Stimulated activated CD4-positive, alpha-beta T cell treated with anti-CD3 and anti-CD28 coated beads, TNF-alpha, amount 100 ng/mL, for 1 hour (primary cell): ENCODE measurements around the gene SGSM2.
"Not testable (repeated sequence)": the region's sequence is repeated elsewhere in the genome, so short reads cannot be mapped to it uniquely, and the experiment has no call there.

Experiments
- DNase-seq, 3 donors: peaks; one replicate each; pipeline ENCODE4 v3.0.0-alpha.2; 2020; ENCODE audit warnings: low read depth in 3 of 3, low spot score in 1 of 3

Gene SGSM2

GRCh38 chr17:2336852-2337543, at the start of gene SGSM2:
Gene SGSM2 (plus strand): TSS chr17:2337501. CDS start chr17:2337689, 188 bp downstream.
- DNase-seq = peak; percentile 30 to 60 (median 31)

- DNase-seq = no peak
These were observed 47.3 kb upstream of the SGSM2 start for GRCh38 chr17:2289878-2290478.

- no peak for DNase-seq
These were observed 45.2 kb upstream of the SGSM2 start for GRCh38 chr17:2292100-2292499.

- no peak for DNase-seq
These were observed 41.7 kb upstream of the SGSM2 start for GRCh38 chr17:2295575-2295974.

- DNase-seq = no peak
These were observed 40.3 kb upstream of the SGSM2 start for GRCh38 chr17:2297023-2297422.

GRCh38 chr17:2299136-2299535, 38.2 kb upstream of the SGSM2 start:
- DNase-seq = no peak

- no peak for DNase-seq
These were observed 37.5 kb upstream of the SGSM2 start for GRCh38 chr17:2299756-2300155.

GRCh38 chr17:2302778-2303203, 34.5 kb upstream of the SGSM2 start:
- no peak for DNase-seq

- DNase-seq = peak; percentile 90 to 94 (median 93)
These were observed 33.8 kb upstream of the SGSM2 start, which contains the start of the genes SMG6 and SRR for GRCh38 chr17:2303204-2304188. Gene SMG6 (minus strand): TSS chr17:2303785. CDS start chr17:2303720, 65 bp downstream. Gene SRR (plus strand): TSS chr17:2303950. CDS start chr17:2315561, 11,611 bp downstream.

- no peak for DNase-seq
These were observed 32.4 kb upstream of the SGSM2 start for GRCh38 chr17:2304931-2305330.

- no peak for DNase-seq
These were observed 27.8 kb upstream of the SGSM2 start for GRCh38 chr17:2309338-2310154.

- no peak for DNase-seq
These were observed 24.6 kb upstream of the SGSM2 start for GRCh38 chr17:2312736-2313135.

GRCh38 chr17:2316916-2317205, 20.4 kb upstream of the SGSM2 start:
- DNase-seq = not testable (repeated sequence)

- DNase-seq = no peak
These were observed 19.5 kb upstream of the SGSM2 start for GRCh38 chr17:2317796-2318195.

- DNase-seq = no peak
These were observed 18.2 kb upstream of the SGSM2 start for GRCh38 chr17:2319051-2319450.

- no peak for DNase-seq
These were observed 15.9 kb upstream of the SGSM2 start for GRCh38 chr17:2321399-2321798.

GRCh38 chr17:2323629-2324314, 13.5 kb upstream of the SGSM2 start:
- DNase-seq = no peak

- no peak for DNase-seq
These were observed 6.0 kb upstream of the SGSM2 start for GRCh38 chr17:2331303-2331702.

GRCh38 chr17:2335726-2336214, 1.5 kb upstream of the SGSM2 start:
- DNase-seq = no peak

GRCh38 chr17:2336215-2336851, 968 bp upstream of the SGSM2 start, which contains the start of gene TSR1:
Gene TSR1 (minus strand): TSS chr17:2336457. CDS start chr17:2336427, 30 bp downstream.
- DNase-seq = peak; percentile 64 to 82 (median 71)
